NCI-H128 (cell line): ENCODE measurements around the gene DPF3.

ENCODE experiments used
- DNase-seq: peaks from one replicate; lab custom pipeline; 2025; ENCODE audit not compliant: unreplicated experiment; lab: John Stamatoyannopoulos, UW

DPF3 gene

GRCh38 chr14:72839753-72840607 is 53.9 kb downstream of the DPF3 start:
- no peak for DNase-seq

- DNase-seq: no peak
Observed at GRCh38 chr14:72839351-72839750, 54.5 kb downstream of the DPF3 start.

DNA sequence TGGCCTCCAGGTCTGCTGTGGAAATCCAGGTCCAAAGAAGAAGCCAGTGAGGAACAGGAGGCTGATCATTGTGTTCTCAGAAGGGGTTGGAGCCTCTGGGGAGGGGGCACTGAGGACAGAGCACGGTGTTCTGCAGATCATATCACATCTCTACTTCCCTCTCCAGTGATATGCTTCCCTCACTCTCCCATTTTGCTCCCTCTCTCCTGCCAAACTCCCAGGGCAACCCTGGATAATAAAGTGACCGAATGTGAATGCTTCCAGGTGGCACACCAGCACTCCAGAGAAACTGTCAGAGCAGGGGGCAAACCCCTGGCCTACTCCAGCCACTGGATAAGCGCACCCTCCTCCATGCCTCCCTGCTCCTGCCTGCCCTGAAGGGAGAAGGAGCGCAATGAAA is 57.8 kb downstream of the DPF3 start:
- no peak for DNase-seq

- DNase-seq: no peak
Observed at GRCh38 chr14:72833174-72833573, 60.7 kb downstream of the DPF3 start.

GRCh38 chr14:72830786-72831594 is 62.9 kb downstream of the DPF3 start:
- no peak for DNase-seq

- no peak for DNase-seq
Observed at GRCh38 chr14:72830356-72830755, 63.5 kb downstream of the DPF3 start.

- no peak for DNase-seq
Observed at GRCh38 chr14:72828604-72829003, 65.3 kb downstream of the DPF3 start.

DNA sequence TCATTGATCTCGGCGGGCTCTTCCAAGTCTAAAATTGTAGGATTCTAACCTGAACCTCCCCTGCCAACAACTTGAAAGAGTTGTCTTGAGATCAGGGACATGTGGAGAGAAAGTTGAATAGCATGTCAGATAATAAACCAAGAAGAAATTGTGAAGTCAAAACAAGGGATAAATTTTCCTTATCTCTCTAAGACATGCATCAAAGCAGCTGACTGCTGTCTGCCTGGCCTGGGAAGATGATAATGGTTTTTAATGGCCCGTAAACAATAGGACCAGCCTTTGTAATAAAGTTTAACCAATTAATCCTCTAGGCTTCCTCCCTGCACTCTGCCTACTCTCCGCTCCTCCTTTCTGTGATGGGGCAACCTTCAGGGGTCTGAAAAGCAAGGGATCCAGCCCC is 67.9 kb downstream of the DPF3 start:
- DNase-seq: no peak

DNA sequence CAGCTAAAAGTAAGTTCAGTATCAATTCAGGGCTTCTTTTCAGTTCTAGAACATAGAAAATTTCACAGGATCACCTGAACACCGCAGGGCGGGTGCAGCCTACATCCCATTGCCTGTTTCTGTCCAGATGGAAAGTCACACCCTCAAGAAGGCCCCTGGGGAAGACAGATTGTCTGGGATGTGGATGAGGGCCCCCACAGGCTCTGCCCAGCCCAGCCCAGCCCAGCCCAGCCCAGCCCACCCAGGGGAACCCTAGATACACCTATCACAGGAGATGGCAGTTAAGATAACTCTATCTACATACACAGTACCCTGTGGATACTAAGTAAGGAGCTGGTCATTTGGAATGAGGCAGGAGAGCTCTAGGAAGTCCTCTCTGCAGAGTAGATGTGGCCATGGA is 68.4 kb downstream of the DPF3 start:
- DNase-seq: no peak

DNA sequence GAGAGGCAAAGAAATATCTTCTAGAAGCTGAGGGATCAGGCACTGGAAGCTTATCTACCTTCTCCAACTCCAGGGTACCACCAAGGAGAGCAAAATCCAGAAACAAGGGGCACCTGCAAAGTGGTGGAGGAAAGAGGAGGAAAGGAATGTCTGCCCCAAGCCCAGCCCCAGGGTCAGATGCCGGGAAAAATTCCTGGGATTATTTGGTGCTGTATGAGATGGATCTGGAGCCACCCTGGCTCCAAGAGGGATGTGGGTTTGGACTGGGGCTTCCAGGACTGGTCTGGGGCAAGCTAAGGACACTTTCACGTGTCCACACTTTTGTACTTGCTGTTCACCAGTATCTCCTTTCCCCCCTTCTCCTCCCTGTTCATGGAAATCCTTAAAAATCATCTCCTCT is 69.8 kb downstream of the DPF3 start:
- DNase-seq: no peak

DNA sequence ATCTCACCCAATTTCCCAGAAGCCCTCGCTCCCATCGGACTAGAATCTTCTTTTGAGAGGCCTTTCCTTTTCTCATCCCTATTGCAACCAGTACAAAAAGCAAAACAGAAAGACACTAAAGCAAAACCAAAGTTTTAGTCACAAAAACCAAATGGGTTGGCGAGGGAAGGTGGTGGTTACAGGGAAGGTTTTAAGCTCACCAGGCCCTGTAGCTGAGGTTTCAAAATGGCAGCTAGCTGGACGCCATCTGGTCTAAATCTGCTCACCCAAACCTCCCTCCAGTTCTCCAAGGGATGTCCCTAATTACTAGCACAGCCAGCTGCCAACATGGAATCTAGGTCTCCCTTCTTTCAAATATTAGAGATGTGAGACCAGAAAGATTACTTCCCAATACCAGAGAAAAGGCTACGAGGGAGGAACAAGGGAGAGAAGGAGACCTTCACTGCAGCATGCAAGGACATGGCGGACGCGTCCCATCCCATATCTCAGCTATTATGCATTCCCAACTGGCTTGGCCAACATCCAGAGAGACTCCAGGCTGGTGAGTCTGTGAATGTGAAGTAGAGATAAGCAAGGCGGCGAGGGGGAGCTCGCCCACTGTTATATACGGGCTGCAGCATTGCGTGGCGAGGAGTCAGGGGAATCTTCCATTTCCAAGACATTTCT is 70.8 kb downstream of the DPF3 start:
- no peak for DNase-seq

DNA sequence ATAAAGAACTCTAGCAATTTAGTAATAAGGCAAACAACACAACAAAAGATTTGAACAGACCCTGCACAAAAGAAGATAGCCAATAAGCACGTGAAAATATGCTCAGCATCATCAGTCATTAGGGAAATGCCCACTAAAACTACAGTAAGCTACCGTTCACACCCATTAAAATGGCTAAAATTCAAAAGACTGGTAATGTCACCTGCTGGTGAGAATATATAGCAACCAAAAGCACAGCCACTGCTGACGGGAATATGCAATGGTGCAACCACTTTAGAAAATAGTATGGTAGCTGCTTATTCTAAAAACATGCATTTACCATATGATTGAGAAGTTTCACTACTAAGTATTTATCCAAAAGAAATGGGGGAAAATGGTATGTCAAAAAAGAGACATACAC is 74.9 kb downstream of the DPF3 start:
- DNase-seq: no peak

DNA sequence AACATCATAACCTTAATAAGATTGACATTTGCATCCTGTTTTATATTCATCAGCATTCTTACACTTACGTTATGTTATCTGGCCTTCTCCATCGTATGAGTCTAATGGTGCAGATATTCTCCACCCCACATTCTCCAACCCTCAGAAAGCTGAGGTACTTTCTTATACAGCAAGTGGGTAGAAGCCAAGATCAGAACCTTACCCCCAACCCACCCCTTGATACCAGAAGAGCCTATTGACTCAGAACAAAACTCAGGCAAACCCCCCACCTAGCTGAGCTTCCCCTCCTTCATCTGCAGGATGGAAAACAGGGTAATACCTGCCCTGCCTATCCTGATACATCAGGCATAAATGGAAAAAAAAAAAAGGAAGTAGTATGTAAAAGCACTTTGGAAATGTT is 77.6 kb downstream of the DPF3 start:
- DNase-seq: no peak

DNA sequence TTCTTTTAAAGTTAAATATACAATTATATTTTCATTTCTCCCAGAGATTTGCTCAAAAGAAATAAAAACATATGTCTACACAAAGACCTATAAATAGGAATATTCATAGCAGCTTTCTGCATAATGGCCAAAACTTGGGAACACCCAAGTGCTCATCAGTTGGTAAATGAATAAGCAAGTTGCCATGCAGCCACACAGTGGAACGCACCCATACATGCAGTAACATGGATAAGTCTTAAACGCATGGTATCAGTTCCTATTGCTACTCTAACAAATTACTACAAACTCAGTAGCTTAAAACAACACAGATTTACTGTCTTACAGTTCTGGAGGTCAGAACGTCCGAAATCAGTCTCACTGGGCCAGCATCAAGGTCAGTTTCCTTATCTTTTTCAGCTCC is 78.5 kb downstream of the DPF3 start:
- DNase-seq: no peak

- no peak for DNase-seq
Observed at GRCh38 chr14:72812292-72812851, 81.5 kb downstream of the DPF3 start.

GRCh38 chr14:72810201-72810600 is 83.7 kb downstream of the DPF3 start:
- DNase-seq: no peak

DNA sequence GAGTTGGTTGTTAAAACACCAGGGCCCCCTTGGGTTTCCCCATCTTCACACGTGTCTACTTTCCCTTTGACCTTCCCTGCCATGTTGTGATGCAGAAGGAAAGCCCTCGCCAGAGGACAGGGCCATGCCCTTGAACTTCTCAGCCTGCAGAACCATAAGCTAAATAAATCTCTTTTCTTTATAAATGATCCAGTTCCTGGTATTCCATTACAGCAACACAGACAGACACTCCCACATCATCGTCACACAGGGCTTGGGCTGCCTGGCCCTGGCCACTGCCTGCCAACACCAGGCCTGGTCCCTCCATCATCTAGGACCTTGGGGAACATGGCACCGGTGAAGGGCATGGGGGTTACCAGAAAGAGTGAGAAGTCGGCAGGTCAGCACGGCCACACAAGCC is 84.8 kb downstream of the DPF3 start:
- no peak for DNase-seq

GRCh38 chr14:72808564-72808963 is 85.3 kb downstream of the DPF3 start:
- DNase-seq: no peak

DNA sequence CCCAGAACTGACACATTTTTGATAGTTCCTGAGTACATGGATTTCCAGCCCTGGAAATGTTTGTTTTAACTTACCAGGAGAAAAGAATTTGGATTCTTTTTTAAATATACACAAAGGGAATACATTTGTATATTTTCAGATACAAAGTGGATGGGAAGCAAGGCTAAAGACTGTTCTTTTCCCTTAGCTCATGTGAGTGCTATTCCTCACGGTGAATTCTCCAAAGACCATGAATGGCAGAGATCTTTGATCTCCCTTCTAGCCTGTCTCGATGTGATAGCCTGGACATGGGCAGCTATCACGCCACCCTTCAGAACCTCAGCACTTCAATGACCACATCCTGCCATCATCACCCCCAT is 91.3 kb downstream of the DPF3 start:
- no peak for DNase-seq

DNA sequence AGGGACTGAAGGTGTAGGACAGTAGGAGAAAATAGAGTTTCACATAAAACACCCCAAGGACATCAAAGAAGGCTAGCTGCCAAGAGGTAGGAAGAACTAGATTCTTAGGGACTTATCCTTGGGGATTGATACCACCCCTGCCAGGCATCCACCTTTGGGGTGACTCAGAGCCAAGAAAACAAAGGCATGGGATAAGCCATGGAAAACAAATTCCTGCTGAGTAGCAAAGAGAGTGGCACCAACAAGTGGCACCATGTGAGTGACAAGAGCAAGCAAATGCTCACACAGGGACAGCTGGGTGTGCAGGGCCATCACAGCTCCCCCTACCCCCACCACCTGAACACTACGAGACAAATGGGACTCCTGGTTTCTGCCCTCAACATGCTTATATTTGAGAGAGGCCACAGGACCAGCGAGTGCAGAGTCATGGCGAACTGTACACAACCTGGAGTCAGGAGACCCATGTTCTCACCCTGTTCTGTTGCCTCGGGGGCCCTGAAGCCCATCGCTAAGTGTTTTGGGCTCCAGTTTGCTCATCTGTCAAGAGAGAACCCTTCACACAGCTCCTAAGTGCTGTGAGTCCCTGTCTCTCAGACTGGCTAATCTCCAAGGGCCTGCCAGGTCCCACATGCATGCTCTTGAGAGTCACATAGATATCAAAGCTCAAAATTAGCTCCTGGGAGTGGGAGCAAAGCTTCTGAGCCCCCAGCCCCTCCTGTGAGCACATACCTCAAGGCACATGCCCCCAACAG is 91.9 kb downstream of the DPF3 start:
- no peak for DNase-seq

DNA sequence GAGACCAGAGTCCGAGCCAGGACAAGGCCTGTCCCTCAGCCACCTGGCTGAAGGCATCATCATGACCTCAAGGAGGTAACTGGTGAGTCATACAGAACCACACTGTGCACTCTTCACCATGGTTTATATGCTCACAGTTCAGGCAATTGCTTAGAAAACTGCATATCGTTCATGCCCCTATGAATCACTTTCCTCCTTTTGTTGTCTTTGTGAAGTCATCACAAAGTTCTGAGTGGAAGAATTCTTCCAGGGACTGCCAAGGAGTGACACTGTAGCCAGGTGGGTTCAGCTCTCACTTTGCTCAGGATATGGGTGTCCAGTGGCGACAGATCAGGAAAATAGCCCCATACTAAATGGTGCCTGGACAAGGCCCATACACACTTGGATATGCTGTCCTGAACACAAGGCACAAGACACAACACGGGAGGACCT is 92.5 kb downstream of the DPF3 start:
- DNase-seq: no peak
